GM13976 (cell line): ENCODE data around the gene SMYD3.

Source experiments
- DNase-seq: peaks from one replicate; pipeline ENCODE4 v3.0.0; 2012; ENCODE audit warnings: low spot score
- CTCF ChIP-seq: IDR thresholded peaks from 2 replicates; pipeline ENCODE4 v1.5.1; 2012; ENCODE audit warnings: borderline replicate concordance, mild to moderate bottlenecking; ENCODE audit not compliant: insufficient read depth; ENCODE audit errors: extremely low read depth, missing control alignments, control extremely low read depth
- in situ Hi-C: fragments of 300-500 bp; cut with MboI; formaldehyde crosslinking; loops from one replicate; pipeline ENCODE4 v1.12.0; 2022; ENCODE audit warnings: low sequenced_read_pairs, mixed read lengths, inconsistent platforms; ENCODE audit not compliant: unreplicated experiment

Gene SMYD3

GRCh38 chr1:245805532-245805931 lies 701.5 kb downstream of the SMYD3 start:
- DNase-seq = no peak
- no peak for TF ChIP-seq CTCF
- in situ Hi-C loops = no loop called here

- TF ChIP-seq CTCF = no peak
- in situ Hi-C loops = no loop called here
- DNase-seq = no peak
These were observed 702.4 kb downstream of the SMYD3 start for GRCh38 chr1:245804696-245805095.

- no peak for TF ChIP-seq CTCF
- DNase-seq = no peak
- in situ Hi-C loops = no loop called here
These were observed 703.4 kb downstream of the SMYD3 start for GRCh38 chr1:245803666-245804037.

GRCh38 chr1:245802941-245803665 lies 704.0 kb downstream of the SMYD3 start:
- no peak for DNase-seq
- in situ Hi-C loops = no loop called here
- TF ChIP-seq CTCF = no peak

GRCh38 chr1:245800901-245801605 lies 706.0 kb downstream of the SMYD3 start:
- TF ChIP-seq CTCF = no peak
- no peak for DNase-seq
- in situ Hi-C loops = no loop called here

- no peak for TF ChIP-seq CTCF
- in situ Hi-C loops = no loop called here
- no peak for DNase-seq
These were observed 708.7 kb downstream of the SMYD3 start for GRCh38 chr1:245798349-245798711.
